ENCODE measurements around the gene DUSP10.

DUSP10 gene

DNA sequence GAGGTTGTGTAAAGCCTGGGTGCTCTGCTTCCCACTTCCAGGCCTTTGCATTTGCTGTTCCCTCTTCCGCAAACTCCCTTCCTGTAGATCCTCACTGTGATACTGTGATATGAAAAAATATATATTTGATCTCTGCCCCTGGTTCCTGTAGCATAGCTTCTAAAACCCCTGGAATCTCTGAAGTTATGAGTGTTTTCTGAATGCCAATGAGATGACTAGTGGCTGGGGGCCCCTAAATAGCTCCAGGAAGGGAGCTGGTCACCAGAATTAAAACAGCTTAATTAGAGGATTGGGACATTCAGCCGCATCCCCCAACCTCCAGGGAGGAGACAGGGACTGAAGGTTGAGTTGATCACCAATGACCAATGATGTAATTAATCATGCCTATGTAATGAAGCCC, 21.9 kb downstream of the DUSP10 start:
- Histone ChIP-seq H2BK120ac (ENCODE audit: low read depth, low read length) (no peak overlapping the region), H3K18ac (ENCODE audit: low read depth in 1 of 2, low read length in 2 of 2) (peak overlapping the region in 1 of 2 experiments; percentile 96), H4K91ac (ENCODE audit: low read length) (no peak overlapping the region), H2AK5ac (ENCODE audit: low read length, severe bottlenecking) (no peak overlapping the region), H3K4me3 (ENCODE audit: insufficient read depth in 1 of 2, low read depth in 1 of 2, low read length in 2 of 2) (no peak overlapping the region), H4K8ac (ENCODE audit: low read length) (peak overlapping the region; percentile 27), H3K79me1 (replicated peaks; ENCODE audit: low read length, poor library complexity, severe bottlenecking) (peaks cover 21% of the 10 kb centered on the region), H3K14ac (ENCODE audit: low read length in 2 of 2) (no peak overlapping the region), H3K9ac (ENCODE audit: low read length) (no peak overlapping the region), H3K27me3 (ENCODE audit: control insufficient read depth in 1 of 2, insufficient read depth in 1 of 2, low read length in 2 of 2) (no peaks in the 10 kb centered on the region), H3K4me2 (ENCODE audit: low read length, poor library complexity, severe bottlenecking) (no peak overlapping the region), H3K4me1 (ENCODE audit: control insufficient read depth, insufficient read depth, low read depth, low read length) (peaks cover 24% of the 10 kb centered on the region), H3K9me3 (ENCODE audit: control insufficient read depth, low read length) (peaks cover 9% of the 10 kb centered on the region), H2AFZ (ENCODE audit: low read depth, low read length) (no peak overlapping the region), H3K4ac (ENCODE audit: low read depth in 1 of 2, low read length in 2 of 2) (no peak overlapping the region), H3K23ac (ENCODE audit: low read length in 2 of 2) (no peak overlapping the region), H2BK12ac (ENCODE audit: low read length in 2 of 2) (peak overlapping the region; percentile 60 to 84), H3K36me3 (ENCODE audit: control insufficient read depth in 1 of 2, insufficient read depth in 2 of 2, low read depth in 1 of 2, low read length in 2 of 2) (no peaks in the 10 kb centered on the region), H2BK5ac (ENCODE audit: low read depth, low read length, poor library complexity, severe bottlenecking) (no peak overlapping the region), H2BK15ac (ENCODE audit: low read depth, poor library complexity, severe bottlenecking) (no peak overlapping the region), H3K27ac (ENCODE audit: low read length, poor library complexity, severe bottlenecking) (peak overlapping the region; percentile 92)
- DNase-seq = no peak
- WGBS = no CpG with 5 or more reads among the region's 2 CpGs

- Histone ChIP-seq H3K23ac (ENCODE audit: low read length in 2 of 2) (peak overlapping the region in 1 of 2 experiments; percentile 84), H3K4ac (ENCODE audit: low read depth in 1 of 2, low read length in 2 of 2) (peak overlapping the region; percentile 55 to 94), H2BK120ac (ENCODE audit: low read depth, low read length) (peak overlapping the region; percentile 94), H3K27me3 (ENCODE audit: control insufficient read depth in 1 of 2, insufficient read depth in 1 of 2, low read length in 2 of 2) (no peaks in the 10 kb centered on the region), H3K4me1 (ENCODE audit: control insufficient read depth, insufficient read depth, low read depth, low read length) (peaks cover 27% of the 10 kb centered on the region), H4K8ac (ENCODE audit: low read length) (peak overlapping the region; percentile 85), H3K4me2 (ENCODE audit: low read length, poor library complexity, severe bottlenecking) (no peak overlapping the region), H4K91ac (ENCODE audit: low read length) (peak overlapping the region; percentile 94), H3K18ac (ENCODE audit: low read depth in 1 of 2, low read length in 2 of 2) (peak overlapping the region; percentile 96 to 97), H2AK5ac (ENCODE audit: low read length, severe bottlenecking) (peak overlapping the region; percentile 97), H2BK12ac (ENCODE audit: low read length in 2 of 2) (peak overlapping the region; percentile 84 to 100), H2BK15ac (ENCODE audit: low read depth, poor library complexity, severe bottlenecking) (peak overlapping the region; percentile 36), H3K79me1 (replicated peaks; ENCODE audit: low read length, poor library complexity, severe bottlenecking) (peaks cover 22% of the 10 kb centered on the region), H3K27ac (ENCODE audit: low read length, poor library complexity, severe bottlenecking) (peak overlapping the region; percentile 92), H2AFZ (ENCODE audit: low read depth, low read length) (no peak overlapping the region), H3K4me3 (ENCODE audit: insufficient read depth in 1 of 2, low read depth in 1 of 2, low read length in 2 of 2) (peak overlapping the region in 1 of 2 experiments; percentile 7), H2BK5ac (ENCODE audit: low read depth, low read length, poor library complexity, severe bottlenecking) (peak overlapping the region; percentile 86), H3K9ac (ENCODE audit: low read length) (no peak overlapping the region), H3K14ac (ENCODE audit: low read length in 2 of 2) (peak overlapping the region in 1 of 2 experiments; percentile 95), H3K36me3 (ENCODE audit: control insufficient read depth in 1 of 2, insufficient read depth in 2 of 2, low read depth in 1 of 2, low read length in 2 of 2) (no peaks in the 10 kb centered on the region), H3K9me3 (ENCODE audit: control insufficient read depth, low read length) (peaks cover 9% of the 10 kb centered on the region)
- DNase-seq = no peak
- 73% methylated on average over 1 of the region's 1 CpG for WGBS
Observed at GRCh38 chr1:221719278-221719597, 22.7 kb downstream of the DUSP10 start.

GRCh38 chr1:221718381-221719277, 23.3 kb downstream of the DUSP10 start:
- Histone ChIP-seq H2BK5ac (ENCODE audit: low read depth, low read length, poor library complexity, severe bottlenecking) (peak overlapping the region; percentile 89), H3K14ac (ENCODE audit: low read length in 2 of 2) (no peak overlapping the region), H3K9me3 (ENCODE audit: control insufficient read depth, low read length) (peaks cover 6% of the 10 kb centered on the region), H3K79me1 (replicated peaks; ENCODE audit: low read length, poor library complexity, severe bottlenecking) (peaks cover 20% of the 10 kb centered on the region), H2BK120ac (ENCODE audit: low read depth, low read length) (peak overlapping the region; percentile 50), H3K4ac (ENCODE audit: low read depth in 1 of 2, low read length in 2 of 2) (peak overlapping the region; percentile 79 to 94), H3K36me3 (ENCODE audit: control insufficient read depth in 1 of 2, insufficient read depth in 2 of 2, low read depth in 1 of 2, low read length in 2 of 2) (no peaks in the 10 kb centered on the region), H3K18ac (ENCODE audit: low read depth in 1 of 2, low read length in 2 of 2) (peak overlapping the region; percentile 96 to 99), H3K4me2 (ENCODE audit: low read length, poor library complexity, severe bottlenecking) (peak overlapping the region; percentile 52), H4K91ac (ENCODE audit: low read length) (peak overlapping the region; percentile 91), H3K9ac (ENCODE audit: low read length) (peak overlapping the region; percentile 21), H3K4me3 (ENCODE audit: insufficient read depth in 1 of 2, low read depth in 1 of 2, low read length in 2 of 2) (no peak overlapping the region), H2BK15ac (ENCODE audit: low read depth, poor library complexity, severe bottlenecking) (no peak overlapping the region), H2AK5ac (ENCODE audit: low read length, severe bottlenecking) (peak overlapping the region; percentile 97), H3K4me1 (ENCODE audit: control insufficient read depth, insufficient read depth, low read depth, low read length) (peaks cover 28% of the 10 kb centered on the region), H2BK12ac (ENCODE audit: low read length in 2 of 2) (peak overlapping the region; percentile 34 to 84), H3K27me3 (ENCODE audit: control insufficient read depth in 1 of 2, insufficient read depth in 1 of 2, low read length in 2 of 2) (no peaks in the 10 kb centered on the region), H4K8ac (ENCODE audit: low read length) (no peak overlapping the region), H3K23ac (ENCODE audit: low read length in 2 of 2) (no peak overlapping the region), H2AFZ (ENCODE audit: low read depth, low read length) (no peak overlapping the region), H3K27ac (ENCODE audit: low read length, poor library complexity, severe bottlenecking) (peak overlapping the region; percentile 92)
- peak; percentile 85 for DNase-seq
- 0% methylated on average over 2 of the region's 5 CpGs for WGBS

DNA sequence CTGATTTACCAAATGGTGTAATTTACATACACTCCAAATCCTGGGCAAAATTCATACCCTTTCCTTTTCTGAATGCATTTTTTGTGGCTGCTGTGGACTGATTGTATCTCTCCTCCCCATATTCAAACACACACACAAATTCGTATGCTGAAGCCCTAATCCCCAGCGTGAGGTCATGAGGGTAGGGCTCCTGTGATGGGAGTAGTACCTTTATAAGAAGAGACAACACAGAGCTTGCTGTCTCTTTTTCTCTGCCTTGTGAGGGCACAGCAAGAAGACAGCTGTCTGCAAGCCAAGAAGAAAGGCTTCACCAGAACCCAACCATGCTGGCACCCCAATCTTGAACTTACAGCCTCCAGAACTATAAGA, 24.4 kb downstream of the DUSP10 start:
- Histone ChIP-seq H3K9ac (ENCODE audit: low read length) (no peak overlapping the region), H2BK12ac (ENCODE audit: low read length in 2 of 2) (peak overlapping the region; percentile 85 to 91), H3K9me3 (ENCODE audit: control insufficient read depth, low read length) (no peaks in the 10 kb centered on the region), H3K27ac (ENCODE audit: low read length, poor library complexity, severe bottlenecking) (peak overlapping the region; percentile 92), H4K91ac (ENCODE audit: low read length) (peak overlapping the region; percentile 73), H3K23ac (ENCODE audit: low read length in 2 of 2) (no peak overlapping the region), H3K4ac (ENCODE audit: low read depth in 1 of 2, low read length in 2 of 2) (peak overlapping the region; percentile 60 to 92), H3K18ac (ENCODE audit: low read depth in 1 of 2, low read length in 2 of 2) (peak overlapping the region in 1 of 2 experiments; percentile 93), H3K36me3 (ENCODE audit: control insufficient read depth in 1 of 2, insufficient read depth in 2 of 2, low read depth in 1 of 2, low read length in 2 of 2) (no peaks in the 10 kb centered on the region), H3K14ac (ENCODE audit: low read length in 2 of 2) (no peak overlapping the region), H3K4me3 (ENCODE audit: insufficient read depth in 1 of 2, low read depth in 1 of 2, low read length in 2 of 2) (no peak overlapping the region), H3K4me2 (ENCODE audit: low read length, poor library complexity, severe bottlenecking) (no peak overlapping the region), H3K4me1 (ENCODE audit: control insufficient read depth, insufficient read depth, low read depth, low read length) (peaks cover 31% of the 10 kb centered on the region), H2BK120ac (ENCODE audit: low read depth, low read length) (peak overlapping the region; percentile 93), H3K27me3 (ENCODE audit: control insufficient read depth in 1 of 2, insufficient read depth in 1 of 2, low read length in 2 of 2) (no peaks in the 10 kb centered on the region), H2BK5ac (ENCODE audit: low read depth, low read length, poor library complexity, severe bottlenecking) (no peak overlapping the region), H2AK5ac (ENCODE audit: low read length, severe bottlenecking) (peak overlapping the region; percentile 71), H4K8ac (ENCODE audit: low read length) (peak overlapping the region; percentile 19), H3K79me1 (replicated peaks; ENCODE audit: low read length, poor library complexity, severe bottlenecking) (peaks cover 18% of the 10 kb centered on the region), H2BK15ac (ENCODE audit: low read depth, poor library complexity, severe bottlenecking) (no peak overlapping the region), H2AFZ (ENCODE audit: low read depth, low read length) (no peak overlapping the region)
- DNase-seq = no peak
- 100% methylated on average over 1 of the region's 2 CpGs for WGBS

Data from mesenchymal stem cell (in vitro differentiated cells and primary cell).